Measurements from ENCODE around the gene ZNF804B.

- TF ChIP-seq MAX (IDR thresholded peaks at IDR 0.05; ENCODE audit: low read depth, low read length), result no peak
- no peak for TF ChIP-seq CTCF (IDR thresholded peaks at IDR 0.05; ENCODE audit: low read depth, low read length)
- TF ChIP-seq POLR2A (IDR thresholded peaks at IDR 0.05; ENCODE audit: extremely low read depth, insufficient read length), result no peak
- no peak for TF ChIP-seq MYC (IDR thresholded peaks at IDR 0.05; ENCODE audit: low read depth, low read length)
These were observed 386.3 kb downstream of the ZNF804B start for GRCh38 chr7:89145801-89146200.
